Activated CD4-positive, alpha-beta T cell treated with anti-CD3 and anti-CD28 coated beads, Interleukin-2, amount 50 U/mL, for 48 hours (primary cell): Measurements from ENCODE around the gene YWHAE.
"Not testable (repeated sequence)": the region's sequence is repeated elsewhere in the genome, so short reads cannot be mapped to it uniquely, and the experiment has no call there.

ENCODE experiments used
- DNase-seq, 2 experiments: peaks; one replicate each; pipeline ENCODE4 v3.0.0-alpha.2; 2020

The YWHAE gene

GRCh38 chr17:1412185-1413110 is 12.4 kb upstream of the YWHAE start:
- DNase-seq, result no peak

GRCh38 chr17:1402262-1402586 is 2.2 kb upstream of the YWHAE start:
- no peak for DNase-seq

GRCh38 chr17:1398931-1399678 is 917 bp downstream of the YWHAE start:
- DNase-seq, result peak in 1 of 2 experiments; percentile 20

- DNase-seq, result no peak
Observed at GRCh38 chr17:1398028-1398427, 2.0 kb downstream of the YWHAE start.

- DNase-seq, result not testable (repeated sequence)
Observed at GRCh38 chr17:1395876-1396665, 4.0 kb downstream of the YWHAE start.

- DNase-seq, result no peak
Observed at GRCh38 chr17:1391577-1391976, 8.4 kb downstream of the YWHAE start.

- DNase-seq, result no peak
Observed at GRCh38 chr17:1390432-1391367, 9.3 kb downstream of the YWHAE start.

GRCh38 chr17:1387490-1388227 is 12.4 kb downstream of the YWHAE start:
- DNase-seq, result not testable (repeated sequence)

- DNase-seq, result not testable (repeated sequence)
Observed at GRCh38 chr17:1386675-1387190, 13.3 kb downstream of the YWHAE start.

GRCh38 chr17:1386265-1386664 is 13.8 kb downstream of the YWHAE start:
- DNase-seq, result no peak

GRCh38 chr17:1385861-1386260 is 14.2 kb downstream of the YWHAE start:
- no peak for DNase-seq

- DNase-seq, result no peak
Observed at GRCh38 chr17:1384905-1385435, 15.1 kb downstream of the YWHAE start.

GRCh38 chr17:1379930-1380313 is 20.1 kb downstream of the YWHAE start:
- peak in 1 of 2 experiments; percentile 34 for DNase-seq

GRCh38 chr17:1379208-1379929 is 20.7 kb downstream of the YWHAE start:
- no peak for DNase-seq

GRCh38 chr17:1378476-1378860 is 21.6 kb downstream of the YWHAE start:
- not testable (repeated sequence) for DNase-seq

- DNase-seq, result no peak
Observed at GRCh38 chr17:1377334-1377733, 22.7 kb downstream of the YWHAE start.

- DNase-seq, result no peak
Observed at GRCh38 chr17:1376061-1376460, 24.0 kb downstream of the YWHAE start.

GRCh38 chr17:1375615-1376014 is 24.4 kb downstream of the YWHAE start:
- no peak for DNase-seq

GRCh38 chr17:1374431-1375177 is 25.4 kb downstream of the YWHAE start:
- DNase-seq, result no peak
